GM12801 (cell line): ENCODE results near the gene PID1.

Experiments used
- TF ChIP-seq, protein P1 (sequence below): IDR thresholded peaks from one replicate; pipeline ENCODE4 v1.5.1; 2011; ENCODE audit warnings: control low read depth; ENCODE audit not compliant: insufficient read length; ENCODE audit errors: extremely low read depth

PID1 gene

DNA sequence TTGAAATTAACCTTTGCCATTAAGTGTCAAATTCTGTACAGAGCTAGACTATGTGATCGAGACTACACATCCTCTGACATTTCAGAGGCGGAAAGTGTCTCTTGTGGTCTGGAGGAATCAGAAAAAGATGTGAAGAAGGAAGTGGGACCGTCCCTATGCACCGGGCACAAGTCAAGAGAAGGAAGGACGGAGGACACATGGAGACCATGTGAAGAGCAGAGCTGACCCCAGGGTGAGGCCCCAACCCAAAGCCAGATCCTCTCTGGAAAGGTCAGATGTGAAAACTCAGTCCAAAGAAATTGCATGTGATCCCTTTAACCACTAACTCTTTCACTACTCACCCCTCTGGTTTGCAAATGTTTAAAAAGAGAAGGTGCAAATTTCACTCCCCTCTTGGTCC lies 92.4 kb downstream of the PID1 start:
- TF ChIP-seq, protein P1, sequence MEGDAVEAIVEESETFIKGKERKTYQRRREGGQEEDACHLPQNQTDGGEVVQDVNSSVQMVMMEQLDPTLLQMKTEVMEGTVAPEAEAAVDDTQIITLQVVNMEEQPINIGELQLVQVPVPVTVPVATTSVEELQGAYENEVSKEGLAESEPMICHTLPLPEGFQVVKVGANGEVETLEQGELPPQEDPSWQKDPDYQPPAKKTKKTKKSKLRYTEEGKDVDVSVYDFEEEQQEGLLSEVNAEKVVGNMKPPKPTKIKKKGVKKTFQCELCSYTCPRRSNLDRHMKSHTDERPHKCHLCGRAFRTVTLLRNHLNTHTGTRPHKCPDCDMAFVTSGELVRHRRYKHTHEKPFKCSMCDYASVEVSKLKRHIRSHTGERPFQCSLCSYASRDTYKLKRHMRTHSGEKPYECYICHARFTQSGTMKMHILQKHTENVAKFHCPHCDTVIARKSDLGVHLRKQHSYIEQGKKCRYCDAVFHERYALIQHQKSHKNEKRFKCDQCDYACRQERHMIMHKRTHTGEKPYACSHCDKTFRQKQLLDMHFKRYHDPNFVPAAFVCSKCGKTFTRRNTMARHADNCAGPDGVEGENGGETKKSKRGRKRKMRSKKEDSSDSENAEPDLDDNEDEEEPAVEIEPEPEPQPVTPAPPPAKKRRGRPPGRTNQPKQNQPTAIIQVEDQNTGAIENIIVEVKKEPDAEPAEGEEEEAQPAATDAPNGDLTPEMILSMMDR = no peak

DNA sequence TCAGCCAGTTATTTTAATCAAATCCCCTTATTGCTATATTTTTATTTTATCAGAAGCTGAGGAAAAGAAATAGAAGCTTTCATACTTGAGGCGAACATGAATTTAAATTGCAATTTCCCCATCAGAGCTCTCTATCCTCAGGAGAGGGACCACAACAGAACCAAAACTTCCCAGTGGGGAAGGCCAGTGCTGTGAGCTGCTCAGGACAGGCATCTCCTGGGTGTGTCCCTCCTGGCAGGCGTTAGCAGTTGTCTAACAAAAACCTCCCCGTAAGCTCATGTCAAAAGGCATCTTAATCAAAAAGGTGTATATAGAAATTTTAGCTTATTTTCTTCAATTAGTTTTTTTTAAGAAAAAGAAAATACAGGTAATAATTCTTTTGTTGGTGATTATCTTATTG lies 93.0 kb downstream of the PID1 start:
- TF ChIP-seq, protein P1 = no peak

DNA sequence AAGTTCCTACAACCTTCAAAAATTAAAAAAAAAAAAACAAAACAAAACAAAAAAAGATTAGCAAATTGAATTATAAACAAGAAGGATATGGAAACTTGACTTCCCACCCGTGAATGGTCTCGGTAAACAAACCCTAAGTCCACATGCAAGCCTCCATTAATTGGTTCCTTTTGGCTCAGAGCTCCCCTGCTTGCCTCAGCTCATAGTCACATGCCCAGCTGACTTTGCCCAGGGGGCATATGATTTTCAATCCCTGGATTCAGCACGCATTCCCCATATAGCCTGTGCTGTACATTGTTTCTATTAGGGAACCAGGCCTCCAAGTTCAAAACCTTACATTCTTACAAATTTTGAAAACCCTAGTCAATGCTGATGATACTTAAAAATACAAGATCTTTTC lies 95.0 kb downstream of the PID1 start:
- TF ChIP-seq, protein P1 = no peak

DNA sequence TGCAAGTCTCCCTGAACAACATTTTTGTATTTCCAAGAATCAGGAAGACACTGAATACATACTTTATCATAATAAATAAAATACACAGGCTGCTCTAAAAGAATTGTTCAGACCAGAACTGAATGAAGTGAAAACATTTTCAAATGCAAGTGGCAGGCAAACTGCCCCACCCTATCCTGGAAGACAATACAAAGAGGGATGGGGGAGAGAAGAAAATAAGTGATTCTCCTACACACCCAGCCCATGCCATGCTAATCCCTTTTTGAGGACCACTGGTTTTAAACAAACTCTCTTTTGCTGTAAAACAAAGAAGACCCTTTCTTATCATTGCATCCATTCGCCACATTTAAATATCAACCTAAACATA lies 95.6 kb downstream of the PID1 start:
- TF ChIP-seq, protein P1 = no peak

DNA sequence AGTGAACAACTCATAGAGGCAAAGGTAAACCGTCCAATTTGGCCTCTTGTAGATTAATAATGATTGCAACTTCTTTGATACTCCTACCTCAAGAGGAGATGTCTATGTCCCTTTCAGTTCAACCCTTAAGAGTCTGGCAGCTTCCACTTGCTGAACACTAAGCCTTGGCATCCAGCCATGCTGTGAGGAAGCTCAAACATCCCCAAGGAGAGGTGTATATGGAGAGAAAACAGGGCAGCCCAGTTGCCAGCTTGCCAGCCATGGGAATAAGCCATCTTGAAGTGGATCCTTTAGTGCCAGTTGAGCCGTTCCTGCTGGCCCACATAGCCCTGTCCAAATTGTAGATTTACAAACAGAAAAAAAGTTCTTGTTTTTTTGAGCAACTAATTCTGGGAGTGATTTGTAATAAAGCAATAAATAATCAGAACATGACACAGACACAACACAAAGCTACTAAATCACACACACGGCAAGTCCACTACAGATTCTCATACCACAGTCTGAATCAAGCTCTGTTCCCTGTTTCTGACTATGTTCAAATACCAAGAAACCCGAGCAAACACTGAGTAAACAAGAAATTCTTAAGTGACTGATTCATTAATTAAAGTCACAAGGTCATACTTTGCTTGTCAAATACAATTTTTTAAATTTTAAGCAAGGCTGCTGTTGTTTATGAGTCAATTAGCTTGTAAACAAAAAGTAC lies 96.1 kb downstream of the PID1 start:
- TF ChIP-seq, protein P1 = no peak

DNA sequence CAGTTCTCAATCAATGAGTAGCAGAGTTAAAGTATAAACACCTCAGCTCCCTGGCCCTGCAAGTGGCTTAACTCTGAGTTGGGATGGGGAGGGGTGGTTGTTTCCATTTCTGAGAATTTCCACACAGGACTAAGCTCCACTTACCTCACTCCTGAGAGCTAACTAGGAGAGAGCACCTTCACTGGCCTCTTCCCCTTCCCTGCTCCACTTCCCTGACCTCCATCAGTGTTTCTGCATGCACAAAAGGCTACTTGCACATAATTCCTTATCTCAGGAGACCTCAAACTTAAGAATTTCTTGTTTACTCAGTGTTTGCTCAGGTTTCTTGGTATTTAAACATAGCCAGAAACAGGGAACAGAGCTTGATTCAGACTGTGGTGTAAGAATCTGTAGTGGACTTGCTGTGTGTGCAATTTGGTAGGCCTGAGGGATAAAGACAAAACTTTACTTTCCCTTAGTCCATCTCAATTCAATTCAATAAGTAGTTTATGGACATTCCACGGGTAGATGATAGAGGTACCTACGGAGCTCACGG lies 97.2 kb downstream of the PID1 start:
- TF ChIP-seq, protein P1 = no peak

DNA sequence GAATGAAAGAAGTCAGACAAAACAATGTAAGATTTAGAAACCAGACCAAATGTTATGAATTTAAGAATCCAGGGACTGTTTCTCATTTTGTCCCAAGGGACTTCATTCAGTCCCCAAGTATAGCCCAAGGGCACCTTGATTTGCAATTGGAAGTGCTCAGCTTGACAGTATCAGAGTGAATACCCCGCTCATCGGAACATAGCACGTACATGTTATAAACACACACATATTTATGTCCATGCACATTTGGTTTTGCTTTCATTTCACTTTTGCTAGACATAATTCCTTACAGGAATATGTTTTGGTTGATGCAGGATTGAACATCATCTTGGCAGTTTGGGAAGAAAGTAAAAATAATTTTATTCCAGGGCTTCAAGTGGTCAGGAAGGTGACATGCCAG lies 100.2 kb downstream of the PID1 start:
- TF ChIP-seq, protein P1 = no peak
